ENCODE results near the gene FAHD2A. TPM values are rescaled to one million over a fixed set of nuclear protein-coding genes. Genes with fewer than 3 reads are reported as not detected.

FAHD2A gene
- total and polyA plus RNA-seq, 2 donors (not counting 3 experiments of a cell fraction or from before 2014, with no cell fraction given), result 33.1 to 37.0 TPM

GRCh38 chr2:95382192-95382591 lies 20.3 kb upstream of the FAHD2A start:
- intact Hi-C loops (cut with micrococcal nuclease) (no loop called here), dilution Hi-C loops (cut with MboI; ENCODE audit: extremely low pct_ligation_motif_present, low sequenced_read_pairs) (no loop called here)
- Histone ChIP-seq H3K4me3 (replicated peaks in 1 of 3; ENCODE audit: insufficient read depth in 1 of 3, low read depth in 1 of 3, low read length in 3 of 3) (no peak overlapping the region), H3K36me3 (ENCODE audit: control insufficient read depth in 2 of 2, extremely low read depth in 1 of 2, insufficient read depth in 2 of 2, low read length in 2 of 2) (no peaks in the 10 kb centered on the region), H3K9me3 (replicated peaks; ENCODE audit: control insufficient read depth, insufficient read depth, low read length) (no peaks in the 10 kb centered on the region), H3K27me3 (ENCODE audit: control insufficient read depth in 2 of 2, insufficient read depth in 2 of 2, low read length in 2 of 2) (no peaks in the 10 kb centered on the region), H2AFZ (ENCODE audit: low read depth, low read length) (no peak overlapping the region), H3K9ac (replicated peaks; ENCODE audit: extremely low read depth, insufficient read depth, low read length) (no peak overlapping the region), H3K4me1 (ENCODE audit: control insufficient read depth, extremely low read depth, insufficient read depth, low read length) (no peaks in the 10 kb centered on the region), H4K20me1 (replicated peaks; ENCODE audit: control insufficient read depth, extremely low read depth, insufficient read depth, low read length) (no peaks in the 10 kb centered on the region), H3K9me1 (replicated peaks; ENCODE audit: control insufficient read depth, extremely low read depth, insufficient read depth, low read length) (no peaks in the 10 kb centered on the region), H3K4me2 (ENCODE audit: insufficient read depth, low read length) (no peak overlapping the region), H3K27ac (ENCODE audit: insufficient read depth, low read depth, low read length) (no peak overlapping the region), H3K79me2 (ENCODE audit: control insufficient read depth, insufficient read depth, low read length) (no peaks in the 10 kb centered on the region)
- POLR2A ChIA-PET, result no interaction called here
- BruUV-seq (replicated peaks), result no TSS peak
- CTCF ChIA-PET, result no interaction called here
- no peak for FAIRE-seq
- TF ChIP-seq FOS (IDR thresholded peaks at IDR 0.05; ENCODE audit: borderline replicate concordance, insufficient read depth, low read length) (no peak), EZH2 (IDR thresholded peaks at IDR 0.05; ENCODE audit: borderline replicate concordance, low read depth, low read length, severe bottlenecking) (no peak), CTCF (IDR thresholded peaks at IDR 0.05; ENCODE audit: extremely low read depth in 1 of 2, insufficient read depth in 1 of 2, low read depth in 1 of 2, low read length in 2 of 2) (no peak), MYC (IDR thresholded peaks at IDR 0.05; ENCODE audit: low read depth, low read length) (no peak)
- no peak for DNase-seq (ENCODE audit: low read depth, low spot score)
